Prostate gland (tissue), 2 donors: ENCODE results near the gene ZNF821. TPM values are rescaled to one million over a fixed set of nuclear protein-coding genes. Genes with fewer than 3 reads are reported as not detected.

ENCODE experiments used
- DNase-seq: peaks from one replicate; pipeline ENCODE4 v3.0.0-alpha.2; 2019; ENCODE audit warnings: low spot score
- H3K27ac ChIP-seq, 2 donors: fragments of 200-600 bp; sonication (generic); 2 replicates each; pipeline ENCODE4 v1.5.1; 2017 to 2019
- H3K27me3 ChIP-seq: fragments of 200-600 bp; sonication (generic); replicated peaks from 2 replicates; pipeline ENCODE4 v1.5.1; 2019; ENCODE audit not compliant: insufficient read depth
- H3K36me3 ChIP-seq, 2 donors: fragments of 200-600 bp; sonication (generic); 1 replicate in 1 of 2; 2 replicates in 1 of 2; pipeline versions ENCODE4 v1.5.1 to v1.8.1; 2017 to 2019
- H3K4me1 ChIP-seq: fragments of 200-600 bp; sonication (generic); replicated peaks from 2 replicates; pipeline ENCODE4 v1.5.1; 2019
- H3K4me3 ChIP-seq, 2 donors: fragments of 200-600 bp; sonication (generic); 2 replicates each; pipeline ENCODE4 v1.5.1; 2017 to 2019
- H3K9me3 ChIP-seq: fragments of 200-600 bp; sonication (generic); 2 replicates; pipeline ENCODE4 v1.5.1; 2017
- POLR2A ChIP-seq: fragments of 450-650 bp; IDR thresholded peaks from one replicate; pipeline ENCODE4 v1.6.1; 2016; ENCODE audit warnings: antibody characterized with exemption, mild to moderate bottlenecking
- POLR2AphosphoS5 ChIP-seq: sonication (generic); formaldehyde crosslinking; IDR thresholded peaks from one replicate; pipeline ENCODE4 v1.6.1; 2017; ENCODE audit warnings: antibody characterized with exemption
- WGBS: methylation state at CpG from one replicate; pipeline ENCODE4 v1.1.5; 2018; 5-methylcytosine and 5-hydroxymethylcytosine counted together
- intact Hi-C: fragments of 100-400 bp; cut with DNase I; formaldehyde crosslinking; loops from one replicate; pipeline ENCODE4 v1.14.2; 2022
- total RNA-seq, 2 donors: library from RNA; depleted of rRNA; stranded (reverse); fragments of >200 nt; gene quantifications; one replicate each; pipeline ENCODE4 v1.1.0, GENCODE V29; 2016
- TF ChIP-seq, protein P1 (sequence below), 4 experiments: fragments of 200-600 bp in 2 of 4; fragments of 450-650 bp in 2 of 4; sonication (generic) in 2 of 4; IDR thresholded peaks; 1 replicate in 3 of 4; 2 replicates in 1 of 4; pipeline ENCODE4 v1.5.1; 2016 to 2019; ENCODE audit warnings: antibody characterized with exemption in 4 of 4, mild to moderate bottlenecking in 2 of 4, moderate library complexity in 2 of 4

ZNF821 gene
- total RNA-seq, 2 donors from 2014 or later = 20.0 to 26.6 TPM

DNA sequence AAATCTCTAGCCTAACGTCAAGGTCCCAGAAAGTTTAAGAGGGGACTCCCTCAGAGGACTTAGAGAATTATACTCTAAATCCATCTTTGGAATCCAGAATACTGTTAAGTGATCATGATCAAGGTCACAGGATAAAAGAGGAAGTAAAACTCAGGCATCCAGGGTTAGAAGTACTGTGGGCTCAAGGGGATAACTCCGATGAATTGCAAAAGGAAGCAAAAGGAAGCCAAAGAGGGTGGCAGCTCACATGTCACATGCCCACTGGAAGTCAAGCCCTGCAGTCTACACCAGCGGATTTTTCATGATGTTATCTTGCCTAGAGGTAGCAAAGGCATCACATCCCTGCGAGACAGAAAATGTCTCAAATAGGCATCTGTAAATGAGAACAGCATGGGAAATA, 3.8 kb downstream of the ZNF821 start:
- WGBS = 70% methylated on average over 4 of the region's 4 CpGs
- H3K9me3 ChIP-seq = no peaks in the 10 kb centered on the region
- H3K4me1 ChIP-seq = no peaks in the 10 kb centered on the region
- H3K27ac ChIP-seq = no peak overlapping the region
- H3K4me3 ChIP-seq = no peak overlapping the region
- no peaks in the 10 kb centered on the region for H3K36me3 ChIP-seq
- no peaks in the 10 kb centered on the region for H3K27me3 ChIP-seq
- TF ChIP-seq, protein P1, sequence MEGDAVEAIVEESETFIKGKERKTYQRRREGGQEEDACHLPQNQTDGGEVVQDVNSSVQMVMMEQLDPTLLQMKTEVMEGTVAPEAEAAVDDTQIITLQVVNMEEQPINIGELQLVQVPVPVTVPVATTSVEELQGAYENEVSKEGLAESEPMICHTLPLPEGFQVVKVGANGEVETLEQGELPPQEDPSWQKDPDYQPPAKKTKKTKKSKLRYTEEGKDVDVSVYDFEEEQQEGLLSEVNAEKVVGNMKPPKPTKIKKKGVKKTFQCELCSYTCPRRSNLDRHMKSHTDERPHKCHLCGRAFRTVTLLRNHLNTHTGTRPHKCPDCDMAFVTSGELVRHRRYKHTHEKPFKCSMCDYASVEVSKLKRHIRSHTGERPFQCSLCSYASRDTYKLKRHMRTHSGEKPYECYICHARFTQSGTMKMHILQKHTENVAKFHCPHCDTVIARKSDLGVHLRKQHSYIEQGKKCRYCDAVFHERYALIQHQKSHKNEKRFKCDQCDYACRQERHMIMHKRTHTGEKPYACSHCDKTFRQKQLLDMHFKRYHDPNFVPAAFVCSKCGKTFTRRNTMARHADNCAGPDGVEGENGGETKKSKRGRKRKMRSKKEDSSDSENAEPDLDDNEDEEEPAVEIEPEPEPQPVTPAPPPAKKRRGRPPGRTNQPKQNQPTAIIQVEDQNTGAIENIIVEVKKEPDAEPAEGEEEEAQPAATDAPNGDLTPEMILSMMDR (IDR thresholded peaks at IDR 0.05) = no peak
- TF ChIP-seq POLR2AphosphoS5 (no peak), POLR2A (no peak)
- intact Hi-C loops = loop anchor here (5.0 kb wide), 3 partner anchors 73 to 158 kb away; partner anchors contain the start of genes AP1G1 and PHLPP2
- no peak for DNase-seq

DNA sequence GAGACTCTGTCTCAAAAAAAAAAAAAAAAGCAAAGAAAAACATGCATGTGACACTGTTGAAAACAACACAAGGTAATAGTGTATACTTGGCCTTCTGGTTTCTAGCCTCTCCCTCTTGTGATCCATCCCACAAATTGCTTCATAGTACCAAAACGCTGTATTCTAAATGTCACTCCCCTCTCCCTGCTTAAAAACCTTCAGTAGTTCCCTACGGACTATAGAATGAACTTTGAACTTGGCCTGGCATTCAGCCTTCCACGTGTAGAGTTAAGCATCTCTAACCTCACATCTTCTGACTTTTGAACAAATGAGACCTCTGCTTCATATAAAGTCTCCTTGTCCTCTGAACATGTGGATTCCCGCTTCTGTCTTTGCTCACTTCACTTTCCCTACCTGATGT, 5.1 kb downstream of the ZNF821 start:
- 74% methylated on average over 4 of the region's 4 CpGs for WGBS
- intact Hi-C loops = no loop called here

DNA sequence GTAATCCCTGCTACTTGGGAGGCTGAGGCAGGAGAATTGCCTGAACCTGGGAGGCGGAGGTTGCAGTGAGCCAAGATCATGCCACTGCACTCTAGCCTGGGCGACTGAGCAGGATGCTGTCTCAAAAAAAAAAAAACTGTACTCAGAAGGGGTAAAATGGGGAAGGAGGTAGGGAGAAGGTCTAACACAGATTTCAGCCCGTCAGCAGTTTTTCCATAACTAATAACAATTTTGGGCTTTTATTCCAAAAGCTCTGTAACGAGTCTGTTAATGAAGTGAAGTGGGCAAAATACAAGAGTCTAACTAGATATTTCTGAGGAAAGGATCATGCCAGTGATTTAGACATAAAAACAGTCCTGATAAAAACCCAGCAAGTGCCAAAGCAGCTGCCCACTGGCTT, 10.8 kb downstream of the ZNF821 start:
- 90% methylated on average over 4 of the region's 4 CpGs for WGBS
- no peaks in the 10 kb centered on the region for H3K36me3 ChIP-seq

More for the DNA sequence above, 5.1 kb downstream of the ZNF821 start:
- Histone ChIP-seq H3K9me3 (no peaks in the 10 kb centered on the region), H3K27ac (no peak overlapping the region), H3K4me1 (no peaks in the 10 kb centered on the region), H3K27me3 (no peaks in the 10 kb centered on the region), H3K36me3 (no peaks in the 10 kb centered on the region), H3K4me3 (no peak overlapping the region)
- TF ChIP-seq, protein P1 (IDR thresholded peaks at IDR 0.05) = no peak
- TF ChIP-seq POLR2A = no peak
- no peak for TF ChIP-seq POLR2AphosphoS5
- DNase-seq = no peak

DNA sequence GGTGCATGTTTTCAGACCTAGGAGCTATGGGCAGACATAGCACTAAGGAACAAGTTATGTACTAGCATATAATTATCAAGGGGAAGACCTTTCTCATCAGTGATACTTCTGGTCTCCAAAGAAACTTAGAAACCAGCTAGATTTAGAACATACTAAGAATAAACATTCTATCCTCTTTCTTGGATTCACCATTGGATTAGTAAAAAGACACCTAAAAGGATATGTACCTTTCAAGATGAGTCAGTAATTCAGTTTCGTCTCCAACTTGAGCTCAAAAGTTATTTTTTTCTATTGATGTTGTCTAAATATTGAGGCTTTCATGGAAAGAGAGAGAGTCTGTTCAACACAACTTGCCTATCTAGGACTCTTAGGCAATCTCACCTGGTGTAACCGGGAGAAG, 13.2 kb downstream of the ZNF821 start:
- H3K36me3 ChIP-seq = no peaks in the 10 kb centered on the region
- no peaks in the 10 kb centered on the region for H3K9me3 ChIP-seq
- no peak for DNase-seq
- H3K27ac ChIP-seq = no peak overlapping the region
- no peaks in the 10 kb centered on the region for H3K4me1 ChIP-seq
- no peaks in the 10 kb centered on the region for H3K27me3 ChIP-seq
- 96% methylated on average over 2 of the region's 2 CpGs for WGBS
- no peak overlapping the region for H3K4me3 ChIP-seq
- TF ChIP-seq POLR2AphosphoS5 (no peak), POLR2A (no peak)
- TF ChIP-seq, protein P1 (IDR thresholded peaks at IDR 0.05) = no peak
- intact Hi-C loops = no loop called here

More for the DNA sequence above, 10.8 kb downstream of the ZNF821 start:
- TF ChIP-seq POLR2A = no peak
- TF ChIP-seq, protein P1 (IDR thresholded peaks at IDR 0.05) = no peak
- TF ChIP-seq POLR2AphosphoS5 = no peak
- Histone ChIP-seq H3K27me3 (no peaks in the 10 kb centered on the region), H3K4me3 (no peak overlapping the region), H3K9me3 (no peaks in the 10 kb centered on the region), H3K4me1 (no peaks in the 10 kb centered on the region), H3K27ac (no peak overlapping the region)
- intact Hi-C loops = no loop called here
- DNase-seq = no peak

DNA sequence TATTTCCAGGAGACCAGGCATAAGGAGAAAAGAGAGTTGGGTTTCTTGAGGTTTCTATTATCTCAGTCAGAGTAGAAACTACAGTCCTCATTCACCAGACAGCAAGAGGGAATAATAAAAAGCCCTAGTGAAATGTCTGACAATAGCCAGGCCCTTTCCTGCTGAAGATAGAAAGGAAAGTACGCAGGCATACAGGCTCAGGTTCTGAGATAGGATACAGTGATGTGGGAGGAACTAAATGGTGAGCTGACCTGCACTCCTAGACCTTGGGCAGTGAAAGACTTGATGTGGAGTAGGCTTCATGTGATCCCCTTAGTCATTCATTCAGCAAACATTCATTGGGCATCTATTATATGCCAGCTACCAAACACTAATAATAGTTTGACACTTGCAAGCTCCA, 14.9 kb downstream of the ZNF821 start:
- H3K36me3 ChIP-seq = no peaks in the 10 kb centered on the region
- H3K4me3 ChIP-seq = no peak overlapping the region
- WGBS = 87% methylated on average over 1 of the region's 1 CpG
- intact Hi-C loops = no loop called here
- no peaks in the 10 kb centered on the region for H3K4me1 ChIP-seq
- no peak for DNase-seq
- no peak overlapping the region for H3K27ac ChIP-seq
- TF ChIP-seq POLR2AphosphoS5 = no peak
- TF ChIP-seq POLR2A = no peak
- TF ChIP-seq, protein P1 (IDR thresholded peaks at IDR 0.05) = no peak
- H3K9me3 ChIP-seq = no peaks in the 10 kb centered on the region
- H3K27me3 ChIP-seq = no peaks in the 10 kb centered on the region
